HEK293T (cell line): ENCODE measurements around the gene SOX18.

Experiments used
- CTCF ChIA-PET: fragments of 350-600 bp; formaldehyde crosslinking; extraction: SDS; loops from one replicate; lab custom pipeline; 2021; ENCODE audit warnings: antibody characterized with exemption, inconsistent platforms; lab: Yijun Ruan, JAX
- POLR2A ChIA-PET: fragments of 350-600 bp; formaldehyde crosslinking; extraction: SDS; loops from one replicate; lab custom pipeline; 2020; ENCODE audit warnings: antibody characterized with exemption, inconsistent platforms; lab: Yijun Ruan, JAX
- DNase-seq: peaks from one replicate; pipeline ENCODE4 v3.0.0; 2012; ENCODE audit warnings: mixed read lengths; ENCODE audit errors: extremely low spot score
- ARNT ChIP-seq: fragments of 450-650 bp; IDR thresholded peaks from 2 replicates; pipeline ENCODE4 v1.6.1; 2017; ENCODE audit warnings: mild to moderate bottlenecking
- BHLHE40 ChIP-seq: fragments of 450-650 bp; IDR thresholded peaks from 2 replicates; pipeline ENCODE4 v1.6.1; 2016; ENCODE audit warnings: mild to moderate bottlenecking, moderate library complexity, borderline replicate concordance
- CTBP1 ChIP-seq: fragments of 450-650 bp; IDR thresholded peaks from 2 replicates; pipeline ENCODE4 v1.6.1; 2016; ENCODE audit warnings: borderline replicate concordance
- ELF4 ChIP-seq: fragments of 450-650 bp; IDR thresholded peaks from 2 replicates; pipeline ENCODE4 v1.6.1; 2017; ENCODE audit warnings: antibody characterized with exemption
- FOXA1 ChIP-seq: fragments of 450-650 bp; IDR thresholded peaks from 2 replicates; pipeline ENCODE4 v1.6.1; 2016; ENCODE audit warnings: mild to moderate bottlenecking
- FOXK2 ChIP-seq: fragments of 450-650 bp; IDR thresholded peaks from 2 replicates; pipeline ENCODE4 v1.6.1; 2016; ENCODE audit warnings: mild to moderate bottlenecking
- FOXM1 ChIP-seq: fragments of 450-650 bp; IDR thresholded peaks from 2 replicates; pipeline ENCODE4 v1.6.1; 2017; ENCODE audit warnings: mild to moderate bottlenecking, borderline replicate concordance
- HDGF ChIP-seq: fragments of 450-650 bp; IDR thresholded peaks from 2 replicates; pipeline ENCODE4 v1.6.1; 2017; ENCODE audit warnings: antibody characterized with exemption, borderline replicate concordance
- L3MBTL2 ChIP-seq: fragments of 450-650 bp; conservative IDR thresholded peaks from 2 replicates; pipeline ENCODE4 v1.6.1; 2016; ENCODE audit warnings: mild to moderate bottlenecking
- LEF1 ChIP-seq: fragments of 450-650 bp; IDR thresholded peaks from 2 replicates; pipeline ENCODE4 v1.6.1; 2017; ENCODE audit warnings: mild to moderate bottlenecking, borderline replicate concordance
- NFRKB ChIP-seq: fragments of 450-650 bp; IDR thresholded peaks from 2 replicates; pipeline ENCODE4 v1.6.1; 2016; ENCODE audit warnings: mild to moderate bottlenecking, moderate library complexity
- SP1 ChIP-seq: fragments of 450-650 bp; IDR thresholded peaks from 2 replicates; pipeline ENCODE4 v1.6.1; 2017
- SUZ12 ChIP-seq: fragments of 450-650 bp; IDR thresholded peaks from 2 replicates; pipeline ENCODE4 v1.6.1; 2016; ENCODE audit warnings: mild to moderate bottlenecking
- TARDBP ChIP-seq: fragments of 450-650 bp; IDR thresholded peaks from 2 replicates; pipeline ENCODE4 v1.6.1; 2016
- ZNF384 ChIP-seq: fragments of 450-650 bp; IDR thresholded peaks from 2 replicates; pipeline ENCODE4 v1.6.1; 2016
- TF ChIP-seq, protein P1 (sequence below): fragments of 450-650 bp; IDR thresholded peaks from 2 replicates; pipeline ENCODE4 v1.6.1; 2016

SOX18 gene

DNA sequence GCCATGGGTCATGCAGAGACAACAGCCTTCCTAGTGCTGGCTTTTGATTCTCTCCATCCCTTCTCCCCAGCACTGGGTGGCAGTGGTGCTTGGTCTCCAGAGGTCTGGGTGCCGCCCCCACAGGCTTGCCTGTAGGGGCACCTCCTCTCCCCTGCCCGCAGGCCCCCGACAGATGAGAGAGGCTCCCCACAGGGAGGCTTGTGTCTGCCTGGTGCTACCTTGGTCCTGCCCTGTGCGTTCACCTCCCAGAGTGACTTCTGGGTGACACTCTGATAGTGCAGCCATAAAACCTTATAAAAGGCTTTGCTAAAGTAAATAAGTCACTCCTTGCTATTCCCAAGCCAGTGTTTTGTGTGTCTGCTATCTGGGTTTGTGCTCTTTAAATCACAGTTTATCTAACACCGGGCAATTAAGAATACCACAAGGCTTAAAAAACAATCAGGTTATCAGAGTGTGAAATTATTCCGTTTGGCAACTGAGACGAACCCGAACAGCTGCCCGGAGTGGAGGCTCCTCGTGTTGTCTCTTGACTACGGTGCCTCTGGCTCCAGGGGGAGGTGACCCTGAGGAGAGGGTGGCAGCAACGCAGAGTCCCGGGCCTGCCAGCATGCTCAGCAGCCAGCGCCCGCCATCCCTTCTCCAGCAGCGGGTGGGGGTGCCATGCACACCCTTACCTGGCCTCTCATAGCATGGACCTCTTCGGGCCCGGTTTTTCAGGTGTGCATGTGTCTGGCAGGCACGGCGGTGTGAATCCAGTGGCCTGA is 18.9 kb downstream of the SOX18 start:
- DNase-seq, result no peak
- POLR2A ChIA-PET, result no interaction called here
- CTCF ChIA-PET, result no interaction called here
- TF ChIP-seq BHLHE40, result no peak
- no peak for TF ChIP-seq ELF4
- no peak for TF ChIP-seq FOXK2
- TF ChIP-seq SUZ12, result no peak
- no peak for TF ChIP-seq TARDBP
- no peak for TF ChIP-seq NFRKB
- TF ChIP-seq, protein P1, sequence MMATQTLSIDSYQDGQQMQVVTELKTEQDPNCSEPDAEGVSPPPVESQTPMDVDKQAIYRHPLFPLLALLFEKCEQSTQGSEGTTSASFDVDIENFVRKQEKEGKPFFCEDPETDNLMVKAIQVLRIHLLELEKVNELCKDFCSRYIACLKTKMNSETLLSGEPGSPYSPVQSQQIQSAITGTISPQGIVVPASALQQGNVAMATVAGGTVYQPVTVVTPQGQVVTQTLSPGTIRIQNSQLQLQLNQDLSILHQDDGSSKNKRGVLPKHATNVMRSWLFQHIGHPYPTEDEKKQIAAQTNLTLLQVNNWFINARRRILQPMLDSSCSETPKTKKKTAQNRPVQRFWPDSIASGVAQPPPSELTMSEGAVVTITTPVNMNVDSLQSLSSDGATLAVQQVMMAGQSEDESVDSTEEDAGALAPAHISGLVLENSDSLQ, result no peak
- no peak for TF ChIP-seq ZNF384
- no peak for TF ChIP-seq CTBP1
- TF ChIP-seq ARNT, result no peak
- TF ChIP-seq FOXM1, result no peak
- no peak for TF ChIP-seq LEF1
- TF ChIP-seq L3MBTL2, result no peak
- no peak for TF ChIP-seq SP1
- TF ChIP-seq FOXA1, result no peak

- TF ChIP-seq BHLHE40 (no peak), FOXK2 (no peak), SP1 (no peak), ARNT (no peak), HDGF (no peak), FOXA1 (no peak), TARDBP (no peak), SUZ12 (no peak), FOXM1 (no peak), CTBP1 (no peak), ZNF384 (no peak), NFRKB (no peak), ELF4 (no peak), L3MBTL2 (no peak), LEF1 (no peak)
- TF ChIP-seq, protein P1, result no peak
- no peak for DNase-seq
- ChIA-PET CTCF (no interaction called here), POLR2A (no interaction called here)
Observed at GRCh38 chr20:64029293-64030117, 19.9 kb downstream of the SOX18 start.

GRCh38 chr20:64027981-64028685 is 21.3 kb downstream of the SOX18 start:
- no peak for DNase-seq
- ChIA-PET CTCF (interaction anchor here (1.1 to 1.3 kb wide), 2 partner anchors 11 to 29 kb away, joined by 3 to 5 read pairs; no protein-coding TSS in a partner anchor), POLR2A (interaction anchor here (0.7 kb wide), 1 partner anchor 8 kb away, joined by 4 read pairs; the partner anchor contains the start of gene C20orf204)
- TF ChIP-seq FOXK2 (no peak), ARNT (no peak), TARDBP (no peak), HDGF (no peak), ZNF384 (no peak), L3MBTL2 (no peak), BHLHE40 (no peak), LEF1 (no peak), FOXA1 (no peak), NFRKB (no peak), FOXM1 (no peak), SUZ12 (no peak), SP1 (no peak)
- TF ChIP-seq, protein P1, result no peak

DNA sequence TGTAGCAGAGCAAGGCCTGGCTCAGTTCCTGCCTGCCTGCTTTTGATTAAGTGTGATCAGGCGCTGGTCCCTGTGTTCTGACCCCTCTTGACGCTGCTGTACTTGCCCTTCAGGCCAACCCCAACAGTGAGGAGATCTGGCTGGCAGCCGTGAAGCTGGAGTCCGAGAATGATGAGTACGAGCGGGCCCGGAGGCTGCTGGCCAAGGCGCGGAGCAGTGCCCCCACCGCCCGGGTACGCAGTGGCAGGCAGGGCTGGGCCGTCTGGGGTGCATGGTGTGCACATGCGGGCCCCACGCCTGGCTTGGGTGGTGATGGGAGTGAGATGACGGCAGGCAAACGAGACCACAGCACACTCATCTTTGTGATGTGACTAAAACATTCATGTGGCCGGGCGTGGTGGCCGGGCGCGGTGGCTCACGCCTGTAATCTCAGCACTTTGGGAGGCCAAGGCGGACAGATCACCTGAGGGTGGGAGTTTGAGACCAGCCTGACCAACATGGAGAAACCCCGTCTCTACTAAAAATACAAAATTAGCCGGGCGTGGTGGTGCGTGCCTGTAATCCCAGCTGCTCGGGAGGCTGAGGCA is 23.5 kb downstream of the SOX18 start:
- no peak for DNase-seq
- CTCF ChIA-PET, result no interaction called here
- no peak for TF ChIP-seq FOXM1
- no peak for TF ChIP-seq SUZ12
- no peak for TF ChIP-seq ZNF384
- no peak for TF ChIP-seq SP1
- TF ChIP-seq ARNT, result no peak
- no peak for TF ChIP-seq BHLHE40
- TF ChIP-seq, protein P1, result no peak
- no peak for TF ChIP-seq ELF4
- no peak for TF ChIP-seq FOXA1
- TF ChIP-seq LEF1, result no peak
- TF ChIP-seq FOXK2, result no peak
- TF ChIP-seq CTBP1, result no peak
- no peak for TF ChIP-seq NFRKB
- TF ChIP-seq HDGF, result no peak
- TF ChIP-seq TARDBP, result no peak
- no peak for TF ChIP-seq L3MBTL2
- POLR2A ChIA-PET, result no interaction called here
